Heart left ventricle (tissue), 13 donors: Measurements from ENCODE around the gene DUS4L.

Experiments
- POLR2A ChIP-seq, 2 donors: fragments of 450-650 bp; IDR thresholded peaks; one replicate each; pipeline ENCODE4 v1.6.1; 2017; ENCODE audit warnings: antibody characterized with exemption in 2 of 2, mild to moderate bottlenecking in 2 of 2, moderate library complexity in 2 of 2
- TF ChIP-seq, protein P1 (sequence below), 12 donors: fragments of 200-600 bp; sonication (generic) in 4 of 12; IDR thresholded peaks; one replicate each; pipeline versions ENCODE4 v1.5.0 to v1.8.0; 2018 to 2022; ENCODE audit warnings: antibody characterized with exemption in 12 of 12, mild to moderate bottlenecking in 5 of 12
- donor health status: ischemic (EF 13 %, LVEDD 7.1; RV severe dilation, severe dysfunction).
- donor health status: DM: no; HTN: yes; CAD: no.
- donor health status: DM: no; HTN: no; CAD: no.
- donor health status: ischemic (EF 25% LVEDD 6.9; RV normal size, moderate dysfunction).
- donor health status: ischemic (EF 25% LVEDD 5.7; RV mildly dilated, moderate dysfunction).
- donor health status: ischemic (EF 35%, LVEDD 5.7; RV mildly dilated, moderate dysfunction).
- donor health status: nonischemic (EF 11% LVEDD 7.7; RV severe dilation, severe dysfunction).
- donor health status: DM: yes; HTN: yes; CAD: no.
- donor health status: PGD.
- donor health status: ischemic (EF 29% LVEDD 5.4; RV normal size, mild dysfunction).
- donor health status: nonischemic (EF 23%, LVEDD 6.1; RV moderate dilation, normal function).

DNA sequence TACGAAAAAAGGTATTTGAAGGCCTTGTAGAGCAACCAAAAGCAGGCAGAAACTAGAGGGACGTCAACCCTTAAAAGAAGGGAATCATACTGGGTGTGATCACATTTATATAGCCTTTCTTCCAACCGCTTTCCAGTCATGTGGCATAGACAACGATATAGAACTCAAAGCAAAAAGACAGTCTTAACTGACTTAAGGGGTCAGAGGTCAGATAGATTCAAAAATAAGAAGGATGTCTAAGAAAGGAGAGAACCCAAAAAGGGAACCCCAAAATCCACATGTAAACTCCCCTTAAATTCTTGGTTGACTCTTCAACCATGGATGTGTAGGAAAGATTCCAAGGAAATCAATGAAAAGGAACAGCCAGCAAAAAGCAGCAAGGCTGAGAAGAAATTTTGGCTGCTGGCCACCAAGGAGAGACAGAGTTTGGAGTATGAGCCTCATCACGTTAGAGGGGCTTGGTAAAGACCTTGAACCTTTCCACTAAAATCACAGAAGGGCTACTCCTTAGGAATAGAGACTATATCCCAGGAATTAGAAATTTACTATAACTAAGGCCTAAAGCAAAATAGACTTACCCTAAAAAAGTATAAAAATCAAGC is 24.9 kb downstream of the DUS4L start:
- TF ChIP-seq, protein P1, sequence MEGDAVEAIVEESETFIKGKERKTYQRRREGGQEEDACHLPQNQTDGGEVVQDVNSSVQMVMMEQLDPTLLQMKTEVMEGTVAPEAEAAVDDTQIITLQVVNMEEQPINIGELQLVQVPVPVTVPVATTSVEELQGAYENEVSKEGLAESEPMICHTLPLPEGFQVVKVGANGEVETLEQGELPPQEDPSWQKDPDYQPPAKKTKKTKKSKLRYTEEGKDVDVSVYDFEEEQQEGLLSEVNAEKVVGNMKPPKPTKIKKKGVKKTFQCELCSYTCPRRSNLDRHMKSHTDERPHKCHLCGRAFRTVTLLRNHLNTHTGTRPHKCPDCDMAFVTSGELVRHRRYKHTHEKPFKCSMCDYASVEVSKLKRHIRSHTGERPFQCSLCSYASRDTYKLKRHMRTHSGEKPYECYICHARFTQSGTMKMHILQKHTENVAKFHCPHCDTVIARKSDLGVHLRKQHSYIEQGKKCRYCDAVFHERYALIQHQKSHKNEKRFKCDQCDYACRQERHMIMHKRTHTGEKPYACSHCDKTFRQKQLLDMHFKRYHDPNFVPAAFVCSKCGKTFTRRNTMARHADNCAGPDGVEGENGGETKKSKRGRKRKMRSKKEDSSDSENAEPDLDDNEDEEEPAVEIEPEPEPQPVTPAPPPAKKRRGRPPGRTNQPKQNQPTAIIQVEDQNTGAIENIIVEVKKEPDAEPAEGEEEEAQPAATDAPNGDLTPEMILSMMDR (IDR thresholded peaks at IDR 0.05) = no peak
- TF ChIP-seq POLR2A (IDR thresholded peaks at IDR 0.05) = no peak
